ENCODE data around the gene GRIP1.

GRCh38 chr12:66633676-66634075, 45.2 kb downstream of the GRIP1 start:
- TF ChIP-seq POLR2A (IDR thresholded peaks at IDR 0.05; ENCODE audit: low read depth, low read length), result no peak
- no peak for TF ChIP-seq CTCF (IDR thresholded peaks at IDR 0.05; ENCODE audit: extremely low read depth in 1 of 2, insufficient read depth in 1 of 2, low read depth in 1 of 2, low read length in 2 of 2)
- TF ChIP-seq EZH2 (IDR thresholded peaks at IDR 0.05; ENCODE audit: borderline replicate concordance, low read depth, low read length, severe bottlenecking), result no peak
- no peak for TF ChIP-seq FOS (IDR thresholded peaks at IDR 0.05; ENCODE audit: borderline replicate concordance, insufficient read depth, low read length)
- no peak for TF ChIP-seq JUN (IDR thresholded peaks at IDR 0.05; ENCODE audit: borderline replicate concordance, insufficient read depth, insufficient read length, low read depth)

Measured in endothelial cell of umbilical vein (primary cell).